GM12873 (cell line): ENCODE measurements around the gene C5.

Source experiments
- CTCF ChIP-seq: IDR thresholded peaks from 2 replicates; pipeline ENCODE4 v1.5.1; 2012; ENCODE audit warnings: low read depth, mild to moderate bottlenecking, moderate library complexity, low read length, control low read depth; ENCODE audit not compliant: insufficient read depth; ENCODE audit errors: missing control alignments

The C5 gene

DNA sequence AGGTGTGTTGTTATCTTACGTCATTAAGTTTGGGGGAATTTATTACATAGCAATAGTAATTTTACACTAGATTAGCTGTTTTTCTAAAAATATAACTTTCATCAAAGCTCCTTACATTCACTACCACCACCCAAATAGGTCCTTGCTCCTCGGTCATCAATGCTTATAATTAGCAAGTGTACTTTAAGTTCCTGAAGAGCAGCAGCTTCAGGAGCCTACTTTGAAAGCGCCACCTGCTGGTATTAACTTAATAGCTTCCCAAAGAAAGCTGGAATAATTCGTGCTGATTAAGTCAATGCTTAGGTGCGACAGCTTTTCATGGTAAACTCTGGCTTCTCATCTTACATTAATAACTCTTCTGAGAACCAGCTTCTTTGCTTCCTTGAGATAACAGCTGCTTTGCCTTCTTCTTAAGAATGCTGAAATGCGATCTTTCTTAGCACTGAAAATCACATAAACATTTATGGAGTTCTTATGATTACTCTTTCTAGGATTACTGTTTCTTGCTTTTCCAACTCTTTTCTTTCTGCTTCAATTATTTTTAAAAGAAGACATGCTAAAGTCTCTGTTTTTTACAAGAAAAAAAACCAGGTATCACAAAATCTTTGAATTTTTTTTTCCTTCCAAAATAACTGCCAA lies 10.0 kb upstream of the C5 start:
- TF ChIP-seq CTCF, result peak; percentile 71

DNA sequence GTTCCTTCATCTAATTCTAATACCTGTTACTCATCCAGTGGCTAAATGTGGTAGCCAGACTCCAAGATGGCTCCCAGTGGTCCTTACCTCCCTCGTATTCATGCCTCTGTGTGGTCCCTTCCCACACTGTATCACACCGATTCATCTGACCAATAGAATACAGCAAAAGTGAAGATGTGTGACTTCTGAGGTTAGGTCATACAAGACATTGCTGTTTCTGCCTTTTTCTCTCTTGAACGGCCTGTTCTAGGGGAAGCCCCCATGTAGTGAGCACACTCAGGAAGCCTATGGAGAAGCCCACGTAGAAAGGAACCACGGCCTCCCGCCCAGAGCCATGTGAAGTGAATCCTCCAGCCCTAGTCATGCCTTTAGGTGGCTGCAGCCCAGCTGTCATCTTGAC lies 9.4 kb upstream of the C5 start:
- no peak for TF ChIP-seq CTCF

DNA sequence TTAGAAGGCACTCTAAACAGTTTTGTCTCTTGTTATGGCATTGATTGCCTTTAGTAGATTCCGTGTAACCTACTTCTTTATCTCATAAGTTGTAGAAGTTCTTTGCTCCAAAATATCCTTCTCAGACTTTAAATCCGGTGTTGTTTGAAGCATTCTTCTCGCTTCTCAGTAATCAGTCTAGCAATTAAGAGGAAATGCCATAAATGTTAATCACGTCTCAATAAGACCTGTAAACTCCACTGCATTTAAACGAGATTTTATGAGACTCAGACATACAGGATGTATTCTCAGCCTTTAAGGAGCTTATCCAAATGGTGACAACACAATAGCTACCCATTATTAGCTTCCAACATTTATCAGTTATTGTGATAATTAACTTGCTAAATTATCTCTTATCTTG lies 7.7 kb upstream of the C5 start:
- TF ChIP-seq CTCF, result no peak

DNA sequence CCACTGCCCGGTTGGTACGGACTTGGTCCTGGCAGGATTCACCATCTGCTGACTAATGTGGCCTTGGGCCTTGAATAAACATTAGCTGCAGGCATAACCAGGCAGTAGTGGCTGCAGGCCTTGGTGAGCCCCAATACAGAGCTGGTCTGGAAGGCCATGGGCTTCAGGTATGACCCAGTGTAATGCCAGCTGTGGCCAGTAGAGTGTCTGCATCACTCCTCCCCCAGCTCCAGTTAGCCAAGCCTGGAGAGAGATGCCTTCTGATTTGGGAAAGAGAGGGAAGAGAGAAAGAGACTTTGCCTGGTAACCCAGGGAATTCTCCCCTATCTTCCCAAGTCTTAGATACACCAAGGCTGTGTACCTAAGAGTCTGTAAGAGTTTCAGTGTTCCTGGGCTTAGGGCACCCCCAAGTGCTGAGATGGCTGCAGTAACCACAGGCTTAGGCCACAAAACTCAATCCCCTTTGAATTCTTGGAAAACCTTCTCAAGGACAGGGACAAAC lies 5.6 kb upstream of the C5 start:
- TF ChIP-seq CTCF, result peak; percentile 86

- TF ChIP-seq CTCF, result no peak
Observed at GRCh38 chr9:121053544-121053943, 3.5 kb upstream of the C5 start.

- TF ChIP-seq CTCF, result no peak
Observed at GRCh38 chr9:121048618-121049017, 1.5 kb downstream of the C5 start.

- TF ChIP-seq CTCF, result no peak
Observed at GRCh38 chr9:121048175-121048574, 1.9 kb downstream of the C5 start.
